Lower leg skin (tissue), 3 donors: ENCODE results near the gene FGD4.

Experiments used
- POLR2A ChIP-seq, 2 donors: fragments of 450-650 bp; IDR thresholded peaks; one replicate each; pipeline ENCODE4 v1.6.1; 2016 to 2017; ENCODE audit warnings: antibody characterized with exemption in 2 of 2, mild to moderate bottlenecking in 1 of 2, moderate library complexity in 1 of 2
- TF ChIP-seq, protein P1 (sequence below), 3 donors: fragments of 450-650 bp; IDR thresholded peaks; one replicate each; pipeline ENCODE4 v1.5.1; 2016; ENCODE audit warnings: antibody characterized with exemption in 3 of 3, mild to moderate bottlenecking in 3 of 3, moderate library complexity in 2 of 3

- no peak for TF ChIP-seq POLR2A (IDR thresholded peaks at IDR 0.05)
- TF ChIP-seq, protein P1, sequence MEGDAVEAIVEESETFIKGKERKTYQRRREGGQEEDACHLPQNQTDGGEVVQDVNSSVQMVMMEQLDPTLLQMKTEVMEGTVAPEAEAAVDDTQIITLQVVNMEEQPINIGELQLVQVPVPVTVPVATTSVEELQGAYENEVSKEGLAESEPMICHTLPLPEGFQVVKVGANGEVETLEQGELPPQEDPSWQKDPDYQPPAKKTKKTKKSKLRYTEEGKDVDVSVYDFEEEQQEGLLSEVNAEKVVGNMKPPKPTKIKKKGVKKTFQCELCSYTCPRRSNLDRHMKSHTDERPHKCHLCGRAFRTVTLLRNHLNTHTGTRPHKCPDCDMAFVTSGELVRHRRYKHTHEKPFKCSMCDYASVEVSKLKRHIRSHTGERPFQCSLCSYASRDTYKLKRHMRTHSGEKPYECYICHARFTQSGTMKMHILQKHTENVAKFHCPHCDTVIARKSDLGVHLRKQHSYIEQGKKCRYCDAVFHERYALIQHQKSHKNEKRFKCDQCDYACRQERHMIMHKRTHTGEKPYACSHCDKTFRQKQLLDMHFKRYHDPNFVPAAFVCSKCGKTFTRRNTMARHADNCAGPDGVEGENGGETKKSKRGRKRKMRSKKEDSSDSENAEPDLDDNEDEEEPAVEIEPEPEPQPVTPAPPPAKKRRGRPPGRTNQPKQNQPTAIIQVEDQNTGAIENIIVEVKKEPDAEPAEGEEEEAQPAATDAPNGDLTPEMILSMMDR (IDR thresholded peaks at IDR 0.05) = no peak
Observed at GRCh38 chr12:32493282-32493681, 93.9 kb downstream of the FGD4 start.
